H1 (cell line): ENCODE data around the gene PACS1. TPM values are rescaled to one million over a fixed set of nuclear protein-coding genes. Genes with fewer than 3 reads are reported as not detected.

Experiments used
- CTCF ChIA-PET: fragments of 300-600 bp; sonication (Branson Sonifier 250); formaldehyde crosslinking; loops from one replicate; lab custom pipeline; 2021; ENCODE audit not compliant: partially characterized antibody; lab: Charles Lee
- POLR2A ChIA-PET: fragments of 300-600 bp; sonication (Branson Sonifier 250); formaldehyde crosslinking; loops from one replicate; lab custom pipeline; 2021; ENCODE audit warnings: inconsistent platforms; ENCODE audit not compliant: partially characterized antibody; lab: Charles Lee
- DNase-seq, 2 experiments: peaks; one replicate each; pipeline versions ENCODE4 v3.0.0 to v3.0.0-alpha.2; 2010 to 2022; ENCODE audit warnings: low spot score in 2 of 2, low read depth in 1 of 2, mixed read lengths in 1 of 2
- FAIRE-seq: peaks from 2 replicates; lab custom pipeline; 2011; peaks lifted over from hg19 to GRCh38; lab: Jason Lieb, UNC
- H2AFZ ChIP-seq: 2 replicates; pipeline ENCODE4 v1.8.1; 2012; ENCODE audit warnings: low read length, inconsistent platforms
- H2AK5ac ChIP-seq: 2 replicates; pipeline ENCODE4 v1.6.1; 2013; ENCODE audit warnings: low read depth, low read length
- H2BK120ac ChIP-seq: replicated peaks from 2 replicates; pipeline ENCODE3; 2013; ENCODE audit warnings: low read depth, low read length, inconsistent platforms
- H2BK12ac ChIP-seq: 2 replicates; pipeline ENCODE4 v1.6.1; 2013; ENCODE audit warnings: low read depth, low read length
- H2BK15ac ChIP-seq: 2 replicates; pipeline ENCODE4 v1.6.1; 2013; ENCODE audit warnings: low read length
- H2BK20ac ChIP-seq: 2 replicates; pipeline ENCODE4 v1.6.1; 2013; ENCODE audit warnings: low read length
- H2BK5ac ChIP-seq: 2 replicates; pipeline ENCODE4 v1.6.1; 2013; ENCODE audit warnings: low read depth, low read length
- H3K14ac ChIP-seq: 2 replicates; pipeline ENCODE4 v1.6.1; 2013; ENCODE audit warnings: inconsistent platforms; ENCODE audit not compliant: insufficient read length
- H3K18ac ChIP-seq: 2 replicates; pipeline ENCODE4 v1.6.1; 2013; ENCODE audit warnings: low read length; ENCODE audit errors: extremely low read depth
- H3K23ac ChIP-seq: 2 replicates; pipeline ENCODE4 v1.6.1; 2013; ENCODE audit warnings: inconsistent platforms; ENCODE audit not compliant: insufficient read length
- H3K23me2 ChIP-seq: 2 replicates; pipeline ENCODE4 v1.6.1; 2013; ENCODE audit warnings: low read depth, low read length
- H3K27ac ChIP-seq: 2 replicates; pipeline ENCODE4 v1.6.1; 2011; ENCODE audit warnings: low read depth, low read length, inconsistent platforms
- H3K27me3 ChIP-seq, 4 experiments: replicated peaks in 1 of 4; 1 replicate in 1 of 4; 2 replicates in 3 of 4; pipeline versions ENCODE4 v1.6.1 to v1.8.1; 2011 to 2013; ENCODE audit warnings: low read length in 3 of 4, mild to moderate bottlenecking in 3 of 4, inconsistent platforms in 2 of 4, mixed read lengths in 2 of 4, moderate library complexity in 1 of 4; ENCODE audit not compliant: control insufficient read depth in 3 of 4, insufficient read depth in 3 of 4; ENCODE audit errors: extremely low read depth in 1 of 4
- H3K36me3 ChIP-seq, 4 experiments: 2 replicates each; pipeline versions ENCODE4 v1.6.1 to v1.8.1; 2011 to 2013; ENCODE audit warnings: mild to moderate bottlenecking in 4 of 4, low read length in 3 of 4, moderate library complexity in 2 of 4, control low read depth in 1 of 4, inconsistent platforms in 1 of 4; ENCODE audit not compliant: insufficient read depth in 4 of 4, control insufficient read depth in 2 of 4
- H3K4ac ChIP-seq: replicated peaks from 2 replicates; pipeline ENCODE3; 2013; ENCODE audit warnings: low read length, low read depth, mixed read lengths, inconsistent platforms; ENCODE audit not compliant: insufficient read length
- H3K4me1 ChIP-seq, 4 experiments: replicated peaks in 1 of 4; 1 replicate in 1 of 4; 2 replicates in 3 of 4; pipeline versions ENCODE4 v1.6.1 to v1.8.1; 2011 to 2013; ENCODE audit warnings: low read length in 3 of 4, inconsistent platforms in 2 of 4, mixed read lengths in 1 of 4; ENCODE audit not compliant: insufficient read depth in 4 of 4, control insufficient read depth in 3 of 4
- H3K4me2 ChIP-seq, 2 experiments: 2 replicates each; pipeline versions ENCODE4 v1.6.1 to v1.8.1; 2011 to 2013; ENCODE audit warnings: low read depth in 2 of 2, low read length in 2 of 2, control low read depth in 1 of 2, inconsistent platforms in 1 of 2, mild to moderate bottlenecking in 1 of 2; ENCODE audit not compliant: insufficient read depth in 1 of 2
- H3K4me3 ChIP-seq, 4 experiments: fragments of 200-600, 300-600 bp in 1 of 4; sonication (generic), shearing (Covaris generic), sonication (Bioruptor Twin) in 1 of 4; 2 replicates each; pipeline versions ENCODE4 v1.5.1 to v1.8.1; 2011 to 2016; ENCODE audit warnings: low read length in 4 of 4, low read depth in 3 of 4, control low read depth in 2 of 4, inconsistent platforms in 2 of 4, mild to moderate bottlenecking in 2 of 4, mixed read lengths in 1 of 4, moderate library complexity in 1 of 4; ENCODE audit not compliant: insufficient read depth in 2 of 4; ENCODE audit errors: extremely low read depth in 1 of 4
- H3K56ac ChIP-seq: replicated peaks from 2 replicates; pipeline ENCODE3; 2013; ENCODE audit warnings: low read depth, mild to moderate bottlenecking, mixed read lengths, low read length, inconsistent platforms; ENCODE audit not compliant: insufficient read length
- H3K79me1 ChIP-seq: 2 replicates; pipeline ENCODE4 v1.6.1; 2013; ENCODE audit warnings: low read depth, low read length, control low read depth
- H3K79me2 ChIP-seq, 2 experiments: 2 replicates each; pipeline versions ENCODE4 v1.6.1 to v1.8.1; 2012 to 2013; ENCODE audit warnings: low read length in 2 of 2, mild to moderate bottlenecking in 2 of 2, inconsistent platforms in 1 of 2; ENCODE audit not compliant: insufficient read depth in 2 of 2, control insufficient read depth in 1 of 2
- H3K9ac ChIP-seq, 4 experiments: replicated peaks in 1 of 4; 1 replicate in 1 of 4; 2 replicates in 3 of 4; pipeline versions ENCODE4 v1.6.1 to v1.8.1; 2011 to 2013; ENCODE audit warnings: low read depth in 3 of 4, low read length in 3 of 4, control low read depth in 2 of 4, mild to moderate bottlenecking in 2 of 4, moderate library complexity in 2 of 4, inconsistent platforms in 1 of 4; ENCODE audit errors: extremely low read depth in 1 of 4
- H3K9me3 ChIP-seq, 2 experiments: 2 replicates each; pipeline versions ENCODE4 v1.6.1 to v1.8.1; 2012 to 2013; ENCODE audit warnings: mild to moderate bottlenecking in 2 of 2, moderate library complexity in 2 of 2, control low read depth in 1 of 2, inconsistent platforms in 1 of 2, low read depth in 1 of 2, low read length in 1 of 2, mixed read lengths in 1 of 2; ENCODE audit not compliant: insufficient read depth in 2 of 2
- H4K20me1 ChIP-seq, 2 experiments: replicated peaks in 1 of 2; 2 replicates each; pipeline versions ENCODE3 to v1.8.1; 2011 to 2013; ENCODE audit warnings: inconsistent platforms in 2 of 2, low read length in 2 of 2, mild to moderate bottlenecking in 1 of 2; ENCODE audit not compliant: insufficient read depth in 2 of 2, control insufficient read depth in 1 of 2
- H4K5ac ChIP-seq: 2 replicates; pipeline ENCODE4 v1.6.1; 2013; ENCODE audit warnings: low read length, low read depth, mixed read lengths, inconsistent platforms; ENCODE audit not compliant: insufficient read length
- H4K8ac ChIP-seq: 2 replicates; pipeline ENCODE4 v1.8.0; 2013; ENCODE audit warnings: mild to moderate bottlenecking, moderate library complexity, low read length, inconsistent platforms; ENCODE audit not compliant: insufficient read depth; ENCODE audit errors: extremely low read depth
- H4K91ac ChIP-seq: replicated peaks from 2 replicates; pipeline ENCODE3; 2013; ENCODE audit warnings: low read length, mixed read lengths, inconsistent platforms; ENCODE audit not compliant: insufficient read length
- EGR1 ChIP-seq: IDR thresholded peaks from 2 replicates; pipeline ENCODE4 v1.6.1; 2011; ENCODE audit warnings: low read depth, low read length, borderline replicate concordance
- EZH2 ChIP-seq: fragments of 200-600 bp; sonication (generic); IDR thresholded peaks from 2 replicates; pipeline ENCODE4 v1.7.1; 2012; ENCODE audit warnings: low read depth, mild to moderate bottlenecking, moderate library complexity, low read length, inconsistent platforms; ENCODE audit not compliant: severe bottlenecking
- MAX ChIP-seq: IDR thresholded peaks from 2 replicates; pipeline ENCODE4 v1.6.1; 2012; ENCODE audit warnings: inconsistent platforms
- SUZ12 ChIP-seq: fragments of 200-600 bp; sonication (generic); IDR thresholded peaks from 2 replicates; pipeline ENCODE4 v1.6.1; 2012; ENCODE audit warnings: mild to moderate bottlenecking, inconsistent platforms, low read length, moderate library complexity, mixed read lengths
- TAF7 ChIP-seq: optimal IDR thresholded peaks from 2 replicates; pipeline ENCODE3; 2011; ENCODE audit warnings: low read depth, mild to moderate bottlenecking, inconsistent platforms, low read length, moderate library complexity, borderline replicate concordance
- TBP ChIP-seq: IDR thresholded peaks from 2 replicates; pipeline ENCODE4 v1.6.1; 2011; ENCODE audit warnings: low read depth, low read length, improper control_type of control experiment
- USF2 ChIP-seq: IDR thresholded peaks from 2 replicates; pipeline ENCODE4 v1.6.1; 2011; ENCODE audit warnings: low read length, improper control_type of control experiment
- WGBS, 2 experiments: shearing (Covaris generic) in 1 of 2; methylation state at CpG; one replicate each; pipeline versions ENCODE4 v1.1.6 to v1.1.7; 2013 to 2015; ENCODE audit warnings: low lambda C conversion rate in 2 of 2, mixed read lengths in 2 of 2, inconsistent platforms in 1 of 2, low coverage in 1 of 2, missing lambda C conversion rate in 1 of 2; ENCODE audit not compliant: insufficient replicate concordance in 2 of 2, insufficient coverage in 1 of 2, insufficient read length in 1 of 2; ENCODE audit errors: extremely low coverage in 1 of 2, missing lambda C conversion rate in 1 of 2; 5-methylcytosine and 5-hydroxymethylcytosine counted together
- polyA plus RNA-seq, 7 experiments: library from polyadenylated mRNA; depleted of rRNA in 3 of 7; stranded (reverse) in 5 of 7; unstranded in 2 of 7; fragments of >200 nt in 5 of 7; fragments of 200-250 nt in 2 of 7; gene quantifications; 1 replicate in 5 of 7; 2 replicates in 1 of 7; 4 replicates in 1 of 7; pipeline versions ENCODE4 v1.2.1 to v1.2.3, GENCODE V29; 2011 to 2013; ENCODE audit warnings: missing spikeins in 2 of 7, mixed read lengths in 2 of 7
- total RNA-seq: library from RNA; stranded (reverse); fragmentation: NEBNext Ultra II Directional; extraction: Animal tissue kit (Norgen Biotek cat#: 25700); gene quantifications from 2 replicates; pipeline ENCODE4 v1.2.1, GENCODE V29; 2021
- TF ChIP-seq, protein P1 (sequence below): IDR thresholded peaks from 2 replicates; pipeline ENCODE4 v1.6.1; 2011; ENCODE audit warnings: low read depth, mild to moderate bottlenecking, low read length; ENCODE audit not compliant: insufficient read depth

PACS1 gene
- total and polyA plus RNA-seq, 2 of the 8 experiments (the other 6 are each of a cell fraction or from before 2014, with no cell fraction given) = 11.5 to 36.0 TPM

DNA sequence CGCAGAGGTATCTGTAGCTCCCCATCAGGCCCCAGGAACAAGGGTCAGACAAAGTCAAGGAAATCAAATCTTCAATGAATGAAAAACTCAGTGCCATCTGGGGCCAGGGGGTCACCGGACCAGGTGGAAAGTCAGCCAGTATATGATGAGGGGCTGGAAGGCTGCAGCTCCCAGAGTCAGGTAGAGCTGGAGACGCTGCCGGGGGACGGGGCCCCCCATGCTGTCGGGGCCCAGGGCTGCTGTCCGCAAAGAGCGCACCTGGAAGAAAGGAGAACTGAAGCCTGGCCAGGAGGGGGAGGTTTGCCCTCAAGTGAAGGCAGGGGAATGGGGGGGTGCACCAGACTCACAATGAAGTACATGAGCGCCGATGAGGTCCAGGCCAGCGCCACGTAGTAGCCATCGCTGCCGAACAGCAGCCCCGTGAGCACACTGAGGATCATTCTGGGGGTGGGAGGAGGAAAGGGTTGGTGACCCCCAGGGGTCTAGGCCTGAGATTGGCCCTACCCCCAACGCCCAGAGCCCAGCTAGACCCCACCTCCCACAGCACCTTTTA, 214.5 kb downstream of the PACS1 start:
- POLR2A ChIA-PET = interaction anchor here (0.8 to 7.9 kb wide), 7 partner anchors 12 to 84 kb away, joined by 3 to 125 read pairs (median 3); partner anchors contain the start of genes B4GAT1, BRMS1 and RAB1B
- Histone ChIP-seq H2BK15ac (no peak overlapping the region), H4K8ac (no peak overlapping the region), H4K91ac (no peak overlapping the region), H3K14ac (no peak overlapping the region), H3K23ac (no peak overlapping the region), H3K56ac (no peak overlapping the region), H3K79me1 (peaks cover 5% of the 10 kb centered on the region), H3K79me2 (peaks cover 0 to 9% of the 10 kb centered on the region in 2 experiments; a peak in 1 of 4 replicates), H3K9me3 (no peaks in the 10 kb centered on the region), H3K36me3 (peaks cover 0 to 2% (median 0%) of the 10 kb centered on the region in 4 experiments; a peak in 1 of 8 replicates), H3K23me2 (peaks cover 4% of the 10 kb centered on the region; the same call in 1 of the 2 replicates), H3K27me3 (peaks cover 0 to 2% (median 0%) of the 10 kb centered on the region in 4 experiments; a peak in 2 of 7 replicates), H2BK5ac (no peak overlapping the region), H2BK120ac (no peak overlapping the region), H2BK12ac (no peak overlapping the region), H3K27ac (no peak overlapping the region), H3K9ac (no peak overlapping the region), H2BK20ac (no peak overlapping the region), H3K4me3 (no peak overlapping the region), H4K5ac (no peak overlapping the region), H2AFZ (no peak overlapping the region), H3K18ac (no peak overlapping the region), H3K4me2 (no peak overlapping the region), H3K4ac (no peak overlapping the region), H4K20me1 (peaks cover 9 to 28% of the 10 kb centered on the region in 2 experiments), H2AK5ac (no peak overlapping the region), H3K4me1 (peaks cover 0 to 18% (median 11%) of the 10 kb centered on the region in 4 experiments; a peak in 5 of 7 replicates)
- CTCF ChIA-PET = interaction anchor here (0.7 to 5.2 kb wide), 14 partner anchors 14 to 154 kb away, joined by 3 to 48 read pairs (median 4); partner anchors contain the start of genes MRPL11, RAB1B and RIN1
- DNase-seq (no peak), FAIRE-seq (no peak)
- WGBS, 2 experiments = 93% methylated on average over 15 of the region's 16 CpGs; no CpG with 5 or more reads in 1 of the 2 experiments
- no peak for TF ChIP-seq EGR1
- no peak for TF ChIP-seq USF2
- no peak for TF ChIP-seq SUZ12
- TF ChIP-seq MAX = no peak
- TF ChIP-seq TBP = no peak
- TF ChIP-seq, protein P1, sequence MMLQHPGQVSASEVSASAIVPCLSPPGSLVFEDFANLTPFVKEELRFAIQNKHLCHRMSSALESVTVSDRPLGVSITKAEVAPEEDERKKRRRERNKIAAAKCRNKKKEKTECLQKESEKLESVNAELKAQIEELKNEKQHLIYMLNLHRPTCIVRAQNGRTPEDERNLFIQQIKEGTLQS = no peak
- no peak for TF ChIP-seq TAF7
- TF ChIP-seq EZH2 = no peak
